DND-41 (cell line): ENCODE results near the gene SPTBN4.

Experiments
- ATAC-seq: fragments of 200-7000 bp; cut with Tn5 transposase; 3 replicates; pipeline ENCODE4 v1.9.1; 2021; ENCODE audit warnings: low read depth; ENCODE audit not compliant: insufficient read depth
- DNase-seq: peaks from one replicate; pipeline ENCODE4 v3.0.0-alpha.2; 2020
- H2AFZ ChIP-seq: 2 replicates; pipeline ENCODE4 v1.6.0; 2012; ENCODE audit warnings: low read depth, low read length
- H3K27ac ChIP-seq: 2 replicates; pipeline ENCODE4 v1.5.1; 2012; ENCODE audit warnings: low read length, inconsistent platforms
- H3K27me3 ChIP-seq: fragments of 200-600 bp; sonication (generic); 2 replicates; pipeline ENCODE4 v1.6.0; 2012; ENCODE audit warnings: low read length, mild to moderate bottlenecking, inconsistent platforms; ENCODE audit not compliant: insufficient read depth, poor library complexity
- H3K36me3 ChIP-seq: 2 replicates; pipeline ENCODE4 v1.5.1; 2012; ENCODE audit warnings: low read length, inconsistent platforms; ENCODE audit not compliant: insufficient read depth
- H3K4me1 ChIP-seq: 2 replicates; pipeline ENCODE4 v1.5.1; 2012; ENCODE audit warnings: mild to moderate bottlenecking, low read length; ENCODE audit not compliant: insufficient read depth
- H3K4me2 ChIP-seq: 2 replicates; pipeline ENCODE4 v1.6.0; 2012; ENCODE audit warnings: mild to moderate bottlenecking, moderate library complexity, low read length, inconsistent platforms; ENCODE audit not compliant: insufficient read depth
- H3K4me3 ChIP-seq, 2 experiments: fragments of 200-600 bp in 1 of 2; shearing (Covaris generic) in 1 of 2; 2 replicates each; pipeline ENCODE4 v1.5.1; 2012 to 2016; ENCODE audit warnings: inconsistent platforms in 2 of 2, low read length in 2 of 2, mild to moderate bottlenecking in 2 of 2, low read depth in 1 of 2, moderate library complexity in 1 of 2
- H3K79me2 ChIP-seq: 2 replicates; pipeline ENCODE4 v1.6.0; 2012; ENCODE audit warnings: low read length, inconsistent platforms; ENCODE audit not compliant: insufficient read depth
- H3K9ac ChIP-seq: 2 replicates; pipeline ENCODE4 v1.6.0; 2012; ENCODE audit warnings: low read depth, mild to moderate bottlenecking, inconsistent platforms, low read length, moderate library complexity
- H3K9me3 ChIP-seq: 2 replicates; pipeline ENCODE4 v1.5.1; 2012; ENCODE audit warnings: low read length, moderate library complexity, mild to moderate bottlenecking, inconsistent platforms; ENCODE audit not compliant: insufficient read depth, severe bottlenecking
- H4K20me1 ChIP-seq: 2 replicates; pipeline ENCODE4 v1.6.0; 2012; ENCODE audit warnings: low read length; ENCODE audit not compliant: insufficient read depth
- EZH2 ChIP-seq: IDR thresholded peaks from 3 replicates; pipeline ENCODE4 v1.6.1; 2012; ENCODE audit warnings: borderline replicate concordance, low read depth, mild to moderate bottlenecking, moderate library complexity, low read length, inconsistent platforms; ENCODE audit not compliant: severe bottlenecking
- TF ChIP-seq, protein P1 (sequence below): IDR thresholded peaks from 2 replicates; pipeline ENCODE4 v1.5.1; 2012; ENCODE audit warnings: borderline replicate concordance, low read length, moderate library complexity, mild to moderate bottlenecking; ENCODE audit not compliant: poor library complexity, severe bottlenecking; ENCODE audit errors: extremely low read depth

Gene SPTBN4

DNA sequence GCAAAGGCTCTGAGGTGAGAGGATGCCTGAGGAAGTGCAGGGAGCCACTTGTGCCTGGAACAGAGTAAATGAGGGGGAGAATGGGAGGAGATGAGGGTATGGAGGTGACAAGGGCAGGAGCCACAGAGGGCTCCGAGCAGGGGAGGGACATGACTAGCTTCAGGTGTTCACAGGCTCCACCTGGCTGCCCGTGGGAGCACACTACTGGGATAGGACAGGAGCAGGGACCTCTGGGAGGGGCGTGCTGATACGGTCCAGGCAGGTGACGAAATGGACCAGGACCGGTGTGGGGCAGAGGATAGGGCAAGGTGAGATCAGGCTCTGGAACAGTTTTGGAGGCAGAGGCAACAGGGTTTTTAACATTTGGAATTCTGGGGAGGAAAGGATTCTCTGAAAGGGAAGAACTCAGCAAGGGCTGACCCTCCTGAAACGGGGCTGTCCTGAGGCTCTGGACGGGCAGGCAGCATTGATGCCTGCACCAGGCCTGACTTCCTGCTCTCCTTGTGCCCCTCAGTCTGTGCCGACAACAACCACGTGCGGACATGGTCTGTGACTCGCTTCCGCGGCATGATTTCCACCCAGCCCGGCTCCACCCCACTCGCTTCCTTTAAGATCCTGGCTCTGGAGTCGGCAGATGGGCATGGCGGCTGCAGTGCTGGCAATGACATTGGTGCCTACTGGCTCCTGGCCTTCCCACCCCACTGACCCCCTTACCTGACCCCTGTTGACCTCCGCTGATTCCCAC, 121.5 kb downstream of the SPTBN4 start:
- Histone ChIP-seq H3K27ac (no peak overlapping the region), H3K36me3 (peaks cover 30% of the 10 kb centered on the region), H3K79me2 (no peaks in the 10 kb centered on the region), H2AFZ (no peak overlapping the region), H3K4me2 (no peak overlapping the region), H3K9ac (no peak overlapping the region), H4K20me1 (no peaks in the 10 kb centered on the region), H3K4me1 (no peaks in the 10 kb centered on the region), H3K9me3 (no peaks in the 10 kb centered on the region), H3K27me3 (no peaks in the 10 kb centered on the region), H3K4me3 (no peak overlapping the region)
- no peak for TF ChIP-seq EZH2
- TF ChIP-seq, protein P1, sequence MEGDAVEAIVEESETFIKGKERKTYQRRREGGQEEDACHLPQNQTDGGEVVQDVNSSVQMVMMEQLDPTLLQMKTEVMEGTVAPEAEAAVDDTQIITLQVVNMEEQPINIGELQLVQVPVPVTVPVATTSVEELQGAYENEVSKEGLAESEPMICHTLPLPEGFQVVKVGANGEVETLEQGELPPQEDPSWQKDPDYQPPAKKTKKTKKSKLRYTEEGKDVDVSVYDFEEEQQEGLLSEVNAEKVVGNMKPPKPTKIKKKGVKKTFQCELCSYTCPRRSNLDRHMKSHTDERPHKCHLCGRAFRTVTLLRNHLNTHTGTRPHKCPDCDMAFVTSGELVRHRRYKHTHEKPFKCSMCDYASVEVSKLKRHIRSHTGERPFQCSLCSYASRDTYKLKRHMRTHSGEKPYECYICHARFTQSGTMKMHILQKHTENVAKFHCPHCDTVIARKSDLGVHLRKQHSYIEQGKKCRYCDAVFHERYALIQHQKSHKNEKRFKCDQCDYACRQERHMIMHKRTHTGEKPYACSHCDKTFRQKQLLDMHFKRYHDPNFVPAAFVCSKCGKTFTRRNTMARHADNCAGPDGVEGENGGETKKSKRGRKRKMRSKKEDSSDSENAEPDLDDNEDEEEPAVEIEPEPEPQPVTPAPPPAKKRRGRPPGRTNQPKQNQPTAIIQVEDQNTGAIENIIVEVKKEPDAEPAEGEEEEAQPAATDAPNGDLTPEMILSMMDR: no peak
- DNase-seq: no peak
- ATAC-seq: no peak

DNA sequence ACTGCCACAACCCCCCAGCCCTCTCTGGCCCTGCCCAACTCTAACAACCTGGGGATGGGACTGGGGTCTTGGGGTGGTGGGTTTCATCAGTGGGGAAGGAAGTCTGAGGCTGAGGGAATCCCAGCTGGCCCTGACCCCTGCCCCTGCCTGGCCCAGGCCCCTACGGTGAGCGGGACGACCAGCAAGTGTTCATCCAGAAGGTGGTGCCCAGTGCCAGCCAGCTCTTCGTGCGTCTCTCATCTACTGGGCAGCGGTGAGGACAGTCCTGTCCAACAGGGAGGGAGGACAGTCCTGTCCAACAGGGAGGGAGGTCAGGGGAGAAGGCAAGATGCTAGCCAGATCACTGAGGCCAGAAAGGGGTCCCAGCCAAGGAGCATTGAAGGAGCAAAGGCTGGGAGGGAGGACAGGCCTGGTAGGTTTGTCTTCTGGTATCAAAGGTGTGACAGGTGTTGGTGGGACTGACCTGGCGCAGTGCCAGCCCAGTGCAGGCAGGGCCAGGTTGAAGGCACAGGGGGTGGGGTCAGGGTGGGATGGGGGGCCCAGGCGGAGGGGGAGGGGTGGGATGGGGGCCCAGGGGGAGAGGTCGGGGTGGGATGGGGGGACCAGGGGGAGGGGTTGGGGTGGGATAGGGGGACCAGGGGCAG, 122.2 kb downstream of the SPTBN4 start:
- peaks cover 26% of the 10 kb centered on the region for H3K36me3 ChIP-seq
- H3K79me2 ChIP-seq: no peaks in the 10 kb centered on the region
- H3K9me3 ChIP-seq: no peaks in the 10 kb centered on the region
- ATAC-seq (no peak), DNase-seq (no peak)
- H3K9ac ChIP-seq: no peak overlapping the region
- H3K27ac ChIP-seq: no peak overlapping the region
- H3K27me3 ChIP-seq: no peaks in the 10 kb centered on the region
- H2AFZ ChIP-seq: no peak overlapping the region
- no peak overlapping the region for H3K4me3 ChIP-seq
- H3K4me2 ChIP-seq: no peak overlapping the region
- H4K20me1 ChIP-seq: no peaks in the 10 kb centered on the region
- H3K4me1 ChIP-seq: no peaks in the 10 kb centered on the region
- TF ChIP-seq, protein P1: no peak
- TF ChIP-seq EZH2: no peak

DNA sequence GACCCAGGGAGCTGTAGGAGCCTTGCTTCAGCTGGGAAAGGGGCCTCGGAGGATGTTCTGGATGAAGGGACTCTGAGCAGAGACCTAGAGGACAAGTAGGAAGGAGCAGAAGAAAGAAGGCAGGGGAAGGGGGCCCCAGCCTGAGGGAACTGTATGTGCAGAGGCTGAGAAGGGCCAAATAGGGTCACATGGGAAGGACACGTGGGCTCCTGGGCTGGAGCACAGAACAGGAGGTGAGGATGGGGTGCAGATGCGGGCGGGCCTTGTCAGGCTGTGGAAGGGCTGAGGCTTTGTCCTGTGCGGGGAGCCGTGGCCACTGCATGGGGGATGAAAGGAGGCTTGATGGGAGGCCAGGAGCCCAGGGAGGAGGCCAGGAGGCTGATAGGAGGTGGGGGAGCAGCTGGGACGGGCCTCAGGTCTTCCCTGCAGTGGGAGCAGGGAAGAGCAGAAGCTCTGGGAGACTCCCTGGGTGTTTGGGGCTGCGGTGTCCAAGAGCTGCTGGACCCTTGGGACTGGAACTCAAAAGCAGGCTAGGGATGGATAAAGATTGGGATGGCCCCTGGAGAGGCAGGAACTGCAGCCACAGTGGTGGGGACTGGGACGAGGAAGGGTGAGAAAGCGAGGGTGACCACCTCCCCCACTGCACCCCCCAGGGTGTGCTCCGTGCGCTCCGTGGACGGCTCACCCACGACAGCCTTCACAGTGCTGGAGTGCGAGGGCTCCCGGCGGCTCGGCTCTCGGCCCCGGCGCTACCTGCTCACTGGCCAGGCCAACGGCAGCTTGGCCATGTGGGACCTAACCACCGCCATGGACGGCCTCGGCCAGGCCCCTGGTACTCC, 123.0 kb downstream of the SPTBN4 start:
- Histone ChIP-seq H2AFZ (no peak overlapping the region), H3K36me3 (peaks cover 26% of the 10 kb centered on the region), H4K20me1 (no peaks in the 10 kb centered on the region; the same call in 1 of the 2 replicates), H3K27ac (no peak overlapping the region), H3K27me3 (no peaks in the 10 kb centered on the region), H3K4me2 (no peak overlapping the region), H3K4me3 (no peak overlapping the region), H3K9ac (no peak overlapping the region), H3K79me2 (no peaks in the 10 kb centered on the region), H3K9me3 (no peaks in the 10 kb centered on the region), H3K4me1 (peaks cover 5% of the 10 kb centered on the region)
- ATAC-seq: no peak
- no peak for TF ChIP-seq EZH2
- TF ChIP-seq, protein P1: no peak
- no peak for DNase-seq
